GM19438 (cell line): Measurements from ENCODE around the gene LRFN4.

Experiments
- ATAC-seq: cut with Tn5 transposase; IDR thresholded peaks from one replicate; pipeline ENCODE4 v1.9.1; 2021; ENCODE audit warnings: low read depth; ENCODE audit not compliant: unreplicated experiment

Gene LRFN4

DNA sequence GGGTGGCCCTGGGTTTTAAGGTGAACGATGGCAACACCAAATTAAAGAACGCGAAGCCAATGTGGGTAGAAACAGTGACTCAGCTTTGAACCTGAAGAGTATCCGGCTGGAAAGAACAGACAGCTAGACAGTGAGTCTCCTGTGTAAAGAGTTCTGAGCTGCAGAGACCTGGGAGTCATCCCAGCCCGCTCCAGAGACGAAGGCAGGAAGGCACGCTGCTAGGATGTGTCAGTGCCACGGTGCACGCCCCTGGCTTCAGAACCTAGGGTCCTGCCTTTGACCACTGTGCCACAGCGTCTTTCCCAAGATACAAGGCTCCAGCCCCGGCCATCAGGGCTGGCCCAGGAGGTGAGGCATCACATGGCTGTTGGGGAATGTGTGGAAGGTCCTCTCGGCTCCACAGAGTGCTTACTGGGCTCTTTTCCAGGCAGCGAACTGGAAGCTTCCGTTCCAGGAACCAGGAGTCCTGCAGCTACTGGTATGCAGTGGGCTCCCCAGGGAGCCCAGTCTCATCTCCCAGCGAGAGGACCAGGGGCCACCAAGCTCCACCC is 29.9 kb downstream of the LRFN4 start:
- no peak for ATAC-seq

- no peak for ATAC-seq
Measured at GRCh38 chr11:66887526-66887925, 30.7 kb downstream of the LRFN4 start.

DNA sequence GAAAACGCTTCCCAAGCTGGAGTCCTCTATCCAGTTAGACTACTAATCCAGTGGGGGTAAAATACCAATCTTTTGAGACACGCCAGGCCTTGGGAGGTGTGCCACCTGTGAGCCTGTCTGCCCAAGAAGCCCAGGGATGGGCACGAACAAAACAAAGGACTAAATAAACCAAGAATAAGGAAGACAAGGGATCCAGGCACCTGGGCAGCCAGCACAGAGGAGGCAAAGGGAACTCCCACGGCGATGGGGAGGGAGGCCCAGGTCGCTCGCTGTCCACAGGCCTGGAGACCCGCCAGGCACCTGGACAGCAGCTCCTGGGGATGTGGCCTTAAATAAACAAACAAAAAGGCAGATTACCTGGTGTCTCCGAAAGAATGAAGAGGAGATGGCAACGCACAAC is 31.4 kb downstream of the LRFN4 start:
- ATAC-seq = no peak

GRCh38 chr11:66889960-66890359 is 33.1 kb downstream of the LRFN4 start:
- ATAC-seq = no peak

DNA sequence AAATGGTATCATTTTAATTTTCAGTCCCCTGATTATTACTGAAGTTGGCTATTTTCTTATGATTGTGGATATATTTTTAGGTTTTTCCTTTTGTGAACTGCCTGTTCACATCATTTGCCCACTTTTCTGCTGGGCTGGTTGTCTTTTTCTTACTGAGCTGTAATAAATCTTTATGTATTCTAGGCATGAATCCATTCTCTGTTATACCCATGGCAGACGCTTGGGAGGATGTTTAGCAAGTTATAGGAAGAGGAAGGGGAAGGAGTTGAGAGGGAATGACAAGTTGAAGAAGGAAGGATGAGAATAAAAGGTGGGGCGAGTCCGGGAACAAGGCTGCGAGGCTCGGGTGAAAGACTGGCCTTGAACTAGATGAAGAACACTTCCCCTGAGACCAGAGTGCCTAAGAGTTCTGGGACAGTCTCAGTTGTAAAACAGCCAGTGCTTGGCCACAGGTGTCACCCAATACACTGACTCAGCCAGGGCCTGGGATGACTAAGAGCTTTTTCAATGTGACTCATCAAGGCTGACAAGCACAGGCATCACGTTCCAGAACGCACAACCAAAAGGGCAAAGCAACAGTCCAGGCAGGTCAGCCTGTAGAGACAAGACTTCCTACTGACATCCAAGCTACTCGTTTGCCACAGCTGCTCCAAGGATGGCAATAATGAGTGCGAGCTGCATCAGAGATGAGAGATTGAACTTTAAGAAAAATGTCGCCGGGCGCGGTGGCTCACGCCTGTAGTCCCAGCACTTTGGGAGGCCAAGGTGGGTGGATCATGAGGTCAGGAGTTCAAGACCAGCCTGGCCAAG is 35.2 kb downstream of the LRFN4 start:
- ATAC-seq = peak; percentile 96

DNA sequence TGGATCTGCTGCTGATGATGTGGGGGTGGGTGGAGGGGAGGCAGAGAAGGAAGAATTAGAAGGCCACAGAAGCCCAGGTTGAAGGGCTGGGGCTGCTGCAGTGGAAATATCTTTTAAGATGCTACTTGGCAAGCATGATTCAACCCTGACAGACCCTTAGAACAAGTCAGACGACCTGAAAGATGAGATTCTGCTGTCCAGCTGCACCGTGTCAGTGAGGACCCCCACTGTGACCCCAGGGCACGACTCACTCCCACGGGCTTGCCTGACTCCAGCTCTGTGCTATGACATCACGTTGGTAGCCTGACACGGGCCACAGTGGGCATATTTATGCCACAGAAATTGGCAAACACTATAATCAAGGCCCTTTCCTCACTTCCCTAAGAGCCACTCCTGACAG is 36.0 kb downstream of the LRFN4 start:
- no peak for ATAC-seq

- ATAC-seq = no peak
Measured at GRCh38 chr11:66894141-66894540, 37.3 kb downstream of the LRFN4 start.

DNA sequence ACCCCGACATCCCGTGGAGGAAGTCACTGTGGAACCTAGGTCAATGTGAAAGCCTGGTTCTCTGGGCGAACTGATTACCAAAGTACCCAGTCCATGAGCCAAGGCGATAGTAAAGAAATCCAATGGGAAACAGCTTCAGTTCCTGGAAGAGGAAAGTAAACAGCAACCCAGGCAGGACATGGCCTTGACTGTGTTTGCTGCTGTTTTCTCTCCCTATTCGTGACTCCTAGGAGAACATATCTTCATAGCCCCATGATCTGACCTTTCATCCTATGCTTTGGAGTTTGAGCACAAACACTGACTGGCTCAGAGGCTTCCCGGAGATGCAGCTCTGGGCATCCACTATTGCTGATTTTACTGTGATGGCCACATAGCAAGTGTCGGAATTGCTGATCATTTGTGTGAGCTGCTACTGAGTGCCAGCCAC is 45.1 kb downstream of the LRFN4 start:
- no peak for ATAC-seq

GRCh38 chr11:66902486-66903177 is 45.8 kb downstream of the LRFN4 start:
- no peak for ATAC-seq

DNA sequence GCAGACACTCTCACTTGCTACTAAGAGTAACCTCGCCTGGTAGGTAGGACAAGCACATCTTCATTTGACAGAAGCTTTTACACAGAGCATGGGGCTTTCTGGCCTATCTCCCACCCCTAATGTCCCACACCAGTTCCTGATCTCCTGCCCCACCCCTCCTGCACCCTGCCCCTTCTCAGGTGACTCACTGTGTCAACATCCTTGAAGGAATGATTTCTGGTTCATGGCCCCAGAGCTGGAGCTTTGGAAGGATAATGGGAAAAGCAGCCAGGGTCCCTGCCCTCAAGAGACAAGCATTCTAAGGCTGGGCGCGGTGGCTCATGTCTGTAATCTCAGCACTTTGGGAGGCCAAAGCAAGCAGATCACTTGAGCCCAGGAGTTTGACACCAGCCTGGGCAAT is 47.2 kb downstream of the LRFN4 start:
- ATAC-seq = no peak

GRCh38 chr11:66904561-66904960 is 47.7 kb downstream of the LRFN4 start:
- no peak for ATAC-seq

DNA sequence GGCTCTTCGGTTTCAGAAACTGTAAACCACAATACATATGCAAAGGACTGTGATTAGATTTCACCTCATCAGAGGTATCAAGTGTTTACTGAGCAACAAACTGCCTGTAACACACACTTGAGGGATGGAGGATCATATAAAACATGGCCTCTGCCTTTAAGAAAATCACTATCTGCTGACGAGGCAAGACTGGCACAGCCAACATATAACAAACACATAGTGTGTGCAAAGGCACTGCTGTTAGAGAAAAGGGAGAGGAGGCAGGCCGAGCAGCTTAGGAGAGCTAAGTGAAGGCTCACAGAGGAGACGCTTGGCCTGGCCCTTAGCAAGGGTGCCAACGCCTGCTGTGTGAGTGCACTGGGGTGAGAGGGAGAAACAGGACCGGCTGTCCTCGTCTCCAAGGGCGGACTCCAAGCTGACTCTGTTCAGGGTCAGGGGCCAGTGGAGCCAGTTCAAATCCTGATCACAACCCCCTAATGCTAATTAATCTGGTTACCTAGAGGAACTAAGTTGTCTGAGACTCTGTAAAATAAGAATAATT is 48.2 kb downstream of the LRFN4 start:
- no peak for ATAC-seq

DNA sequence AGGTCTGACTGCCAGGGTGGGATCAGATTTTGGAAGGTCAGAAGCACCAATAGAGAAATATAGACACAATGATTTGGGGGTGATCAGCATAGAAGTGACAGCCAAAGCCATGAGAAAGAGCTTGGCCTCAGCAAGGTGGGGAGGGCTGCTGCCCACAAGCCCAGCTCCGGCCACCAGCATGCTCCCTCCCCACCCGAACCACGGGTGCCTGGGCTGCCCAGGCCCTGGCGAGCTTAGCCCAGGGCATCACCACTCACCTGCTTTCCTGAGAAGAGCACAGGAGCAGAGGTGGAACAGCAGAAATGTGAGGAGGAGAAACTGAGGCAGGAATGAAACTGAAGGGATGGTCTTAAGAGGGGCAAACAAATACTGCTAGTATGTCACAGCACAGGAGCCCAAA is 48.8 kb downstream of the LRFN4 start:
- no peak for ATAC-seq

DNA sequence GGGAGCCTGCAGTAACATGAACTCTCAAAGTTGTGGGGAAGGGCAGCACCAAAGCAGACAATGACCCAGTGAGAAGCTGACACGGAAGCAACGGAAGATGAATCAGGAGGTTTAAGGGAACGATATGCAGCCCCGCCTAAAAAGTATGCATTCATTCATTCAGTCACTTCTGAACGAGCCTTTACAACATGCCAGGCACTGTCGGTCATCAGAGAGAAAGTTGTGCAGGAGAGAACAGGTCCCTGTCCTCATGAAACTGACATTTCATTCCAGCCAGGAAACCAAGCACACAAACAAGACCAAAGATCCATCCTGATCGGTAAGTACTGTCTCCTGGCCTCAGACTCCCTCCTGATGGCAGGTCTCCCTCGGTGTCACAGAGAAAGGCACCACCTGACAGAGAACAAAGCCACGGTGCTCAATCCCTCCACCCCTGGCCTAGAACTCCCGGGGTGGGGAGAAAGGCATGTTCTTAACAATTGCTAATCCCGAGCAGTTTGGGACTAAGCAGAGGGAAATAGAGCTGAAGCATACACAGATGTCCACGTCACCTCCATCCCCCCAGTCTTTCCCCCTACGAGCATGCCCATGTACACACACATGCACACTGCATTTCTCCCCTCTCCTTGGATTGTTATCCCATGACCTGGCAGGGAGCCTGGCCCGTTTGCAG is 49.3 kb downstream of the LRFN4 start:
- ATAC-seq = no peak

GRCh38 chr11:66907751-66908630 is 51.1 kb downstream of the LRFN4 start:
- ATAC-seq = no peak

DNA sequence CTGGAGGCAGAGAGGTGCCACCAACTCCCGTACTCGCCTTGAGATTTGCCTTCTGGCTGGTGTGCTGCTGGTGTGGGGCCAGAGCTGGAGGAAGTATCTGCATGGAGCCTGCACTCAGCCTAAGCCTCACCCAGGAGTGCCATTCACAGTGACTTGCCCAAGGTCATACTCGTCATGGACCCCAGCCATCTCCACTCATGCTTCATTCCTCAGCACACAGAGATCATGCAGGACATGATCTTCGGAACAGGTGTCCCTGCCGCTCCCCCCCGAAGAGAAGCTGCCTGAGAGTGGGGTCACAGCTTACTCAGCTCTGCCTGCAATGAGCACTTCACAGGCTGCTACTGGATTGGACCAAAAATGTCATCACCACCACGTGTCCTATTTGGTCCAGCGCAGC is 52.3 kb downstream of the LRFN4 start:
- ATAC-seq = no peak

DNA sequence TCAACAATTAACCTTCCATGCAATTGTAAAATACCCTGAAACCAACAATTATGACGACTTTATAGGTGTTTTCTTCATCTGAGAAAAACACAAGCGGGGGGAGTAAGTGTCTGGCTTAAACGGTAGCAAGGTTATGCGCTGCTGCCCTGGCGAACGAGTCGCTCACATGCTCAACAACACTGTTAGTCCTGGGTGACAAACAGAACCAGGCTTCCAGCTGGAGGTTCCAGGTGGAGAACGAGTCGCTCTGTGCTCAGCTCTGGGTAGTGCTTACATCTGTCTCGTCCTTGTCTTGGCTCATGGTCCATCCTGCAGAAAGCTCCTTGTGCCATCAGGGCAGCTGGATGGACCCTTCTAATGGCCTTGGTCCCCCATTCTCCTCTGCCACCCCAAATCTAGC is 53.2 kb downstream of the LRFN4 start:
- ATAC-seq = no peak
